ENCODE data around the gene TMEM182. TPM values are rescaled to one million over a fixed set of nuclear protein-coding genes. Genes with fewer than 3 reads are reported as not detected.

TMEM182 gene, protein sequence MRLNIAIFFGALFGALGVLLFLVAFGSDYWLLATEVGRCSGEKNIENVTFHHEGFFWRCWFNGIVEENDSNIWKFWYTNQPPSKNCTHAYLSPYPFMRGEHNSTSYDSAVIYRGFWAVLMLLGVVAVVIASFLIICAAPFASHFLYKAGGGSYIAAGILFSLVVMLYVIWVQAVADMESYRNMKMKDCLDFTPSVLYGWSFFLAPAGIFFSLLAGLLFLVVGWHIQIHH
- total RNA-seq (2022; extraction: Qiagen RNA extraction; ENCODE audit: low read depth), result 3.6 to 5.7 TPM (median 3.7 TPM) in 5 replicates

DNA sequence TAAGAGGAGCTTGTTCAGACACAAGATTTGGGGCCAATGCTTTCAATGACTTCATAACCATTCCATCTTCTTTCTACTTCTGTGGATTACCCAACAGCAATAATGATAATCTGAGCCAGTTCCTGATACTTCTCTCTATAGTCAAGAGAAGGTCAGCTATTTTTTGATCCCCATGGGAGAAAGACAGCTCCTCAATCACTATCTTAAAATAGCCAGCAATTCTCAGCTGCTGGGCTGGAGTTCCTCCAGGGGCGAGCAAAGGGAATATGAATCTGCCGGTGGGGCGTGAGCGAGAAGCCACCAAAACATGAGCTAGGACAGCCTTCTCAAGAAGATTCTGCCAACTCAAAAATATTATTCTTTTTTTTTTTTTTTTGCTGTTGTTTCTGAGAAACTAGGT is at the start of gene TMEM182:
Gene TMEM182, plus strand, starts transcription at position 269 of the 400 bp plus-strand sequence. CDS start 187 bp downstream, outside the sequence.

Other genes with a start within 250 kb of the TMEM182 start
- 1.9 to 3.4 TPM (median 3.1 TPM) in 5 replicates for gene SLC9A2, start 142.5 kb upstream of the TMEM182 start, total RNA-seq (2022; extraction: Qiagen RNA extraction; ENCODE audit: low read depth)

Measured in A549 treated with RU486 at 1 μM for 4 hours (cell line).